Cardiac septum (tissue), 1 donor: ENCODE measurements around the gene RHD. TPM values are rescaled to one million over a fixed set of nuclear protein-coding genes. Genes with fewer than 3 reads are reported as not detected.

ENCODE experiments used
- total RNA-seq: library from RNA; stranded (reverse); fragmentation: NEBNext Ultra II Directional; extraction: Animal tissue kit (Norgen Biotek cat#: 25700); gene quantifications from one replicate; pipeline ENCODE4 v1.2.1, GENCODE V29; 2021
- donor health status: DM: no; HTN: no; CAD: no.

The RHD gene
- total RNA-seq, 1 donor from 2014 or later, result not detected

Other genes with a start within 250 kb of the RHD start
- gene SYF2, start 40.0 kb upstream of the RHD start, total RNA-seq, result 35.4 TPM
- 52.2 TPM for gene RSRP1, start 25.1 kb upstream of the RHD start, total RNA-seq
- gene TMEM50A, start 65.8 kb downstream of the RHD start, total RNA-seq, result 97.7 TPM
- gene RHCE, start 148.3 kb downstream of the RHD start, total RNA-seq, result 0.57 TPM
- 10.3 TPM for gene MACO1, start 158.4 kb downstream of the RHD start, total RNA-seq